Fibroblast of lung (primary cell): ENCODE results near the gene NDN. TPM values are rescaled to one million over a fixed set of nuclear protein-coding genes. Genes with fewer than 3 reads are reported as not detected.

Experiments used
- DNase-seq, 2 donors: peaks; one replicate each; pipeline versions ENCODE4 v3.0.0 to v3.0.0-alpha.2; 2010; ENCODE audit warnings: low read depth in 2 of 2
- H2AFZ ChIP-seq: 2 replicates; pipeline ENCODE4 v1.5.1; 2012; ENCODE audit warnings: low read length, control low read depth, inconsistent platforms
- H3K27ac ChIP-seq: 2 replicates; pipeline ENCODE4 v1.5.1; 2011; ENCODE audit warnings: low read length, control low read depth; ENCODE audit not compliant: insufficient read depth
- H3K27me3 ChIP-seq: 2 replicates; pipeline ENCODE4 v1.5.1; 2011; ENCODE audit warnings: mild to moderate bottlenecking, low read length; ENCODE audit not compliant: control insufficient read depth, insufficient read depth
- H3K36me3 ChIP-seq: 2 replicates; pipeline ENCODE4 v1.5.1; 2011; ENCODE audit warnings: low read length; ENCODE audit not compliant: control insufficient read depth, insufficient read depth
- H3K4me1 ChIP-seq: 2 replicates; pipeline ENCODE4 v1.5.1; 2011; ENCODE audit warnings: low read length; ENCODE audit not compliant: control insufficient read depth, insufficient read depth; ENCODE audit errors: extremely low read depth
- H3K4me2 ChIP-seq: 2 replicates; pipeline ENCODE4 v1.5.1; 2011; ENCODE audit warnings: low read length, control low read depth; ENCODE audit not compliant: insufficient read depth; ENCODE audit errors: extremely low read depth
- H3K4me3 ChIP-seq, 4 experiments: fragments of 200-600 bp in 1 of 4; sonication (generic) in 1 of 4; replicated peaks in 1 of 4; 2 replicates each; pipeline ENCODE4 v1.5.1; 2011 to 2016; ENCODE audit warnings: low read length in 4 of 4, low read depth in 3 of 4, mild to moderate bottlenecking in 3 of 4, control low read depth in 2 of 4, inconsistent platforms in 1 of 4, mixed read lengths in 1 of 4; ENCODE audit not compliant: insufficient read depth in 1 of 4; ENCODE audit errors: control extremely low read depth in 1 of 4
- H3K79me2 ChIP-seq: 2 replicates; pipeline ENCODE4 v1.5.1; 2012; ENCODE audit warnings: mild to moderate bottlenecking, low read length, inconsistent platforms; ENCODE audit not compliant: control insufficient read depth, insufficient read depth
- H3K9ac ChIP-seq: 2 replicates; pipeline ENCODE4 v1.5.1; 2011; ENCODE audit warnings: mild to moderate bottlenecking, low read length, control low read depth; ENCODE audit not compliant: insufficient read depth
- H3K9me3 ChIP-seq: 2 replicates; pipeline ENCODE4 v1.5.1; 2012; ENCODE audit warnings: low read depth, low read length; ENCODE audit not compliant: control insufficient read depth, insufficient read depth
- H4K20me1 ChIP-seq: 2 replicates; pipeline ENCODE4 v1.5.1; 2011; ENCODE audit warnings: low read length; ENCODE audit not compliant: control insufficient read depth, insufficient read depth; ENCODE audit errors: extremely low read depth
- CTCF ChIP-seq, 2 donors: IDR thresholded peaks in 1 of 2; conservative IDR thresholded peaks in 1 of 2; 1 replicate in 1 of 2; 2 replicates in 1 of 2; pipeline ENCODE4 v1.5.1; 2011 to 2012; ENCODE audit warnings: low read length in 2 of 2, control low read depth in 1 of 2, inconsistent platforms in 1 of 2, low read depth in 1 of 2, mild to moderate bottlenecking in 1 of 2
- EZH2 ChIP-seq: IDR thresholded peaks from 2 replicates; pipeline ENCODE4 v1.5.1; 2012; ENCODE audit warnings: low read length, control low read depth, mild to moderate bottlenecking; ENCODE audit errors: missing control alignments
- polyA plus RNA-seq, 2 donors: library from polyadenylated mRNA; depleted of rRNA in 1 of 2; stranded (reverse) in 1 of 2; unstranded in 1 of 2; fragments of >200 nt; gene quantifications; 2 replicates each; pipeline ENCODE4 v1.2.1, GENCODE V29; 2011 to 2012; ENCODE audit warnings: missing spikeins in 1 of 2
- total RNA-seq: library from RNA; depleted of rRNA; stranded (reverse); fragments of >200 nt; gene quantifications from 2 replicates; pipeline ENCODE4 v1.2.1, GENCODE V29; 2014

NDN gene
- total and polyA plus RNA-seq, 2 donors (not counting 1 experiment from before 2014, with no cell fraction given): 32.8 to 47.7 TPM

DNA sequence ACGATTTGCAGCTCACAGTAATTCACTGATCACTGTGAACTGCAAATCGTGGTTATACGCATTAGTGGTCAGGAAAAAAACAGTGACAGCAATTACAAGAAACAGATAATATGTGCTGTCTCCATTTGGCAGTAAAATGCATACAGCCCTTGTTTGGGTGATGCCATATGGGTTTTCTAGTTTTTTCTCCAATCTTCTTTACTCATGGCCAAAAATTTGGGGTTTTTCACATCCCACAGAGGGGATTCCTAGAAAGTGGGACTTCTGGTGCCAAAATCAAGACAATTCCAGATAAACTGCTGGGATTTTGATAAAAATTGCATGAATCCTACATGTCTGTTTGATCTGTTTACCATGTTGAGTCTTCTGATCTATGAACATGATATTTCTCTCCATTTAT, 15.6 kb downstream of the NDN start:
- Histone ChIP-seq H3K27me3 (no peaks in the 10 kb centered on the region), H3K4me3 (no peak overlapping the region), H3K4me2 (no peak overlapping the region), H3K79me2 (no peaks in the 10 kb centered on the region), H4K20me1 (no peaks in the 10 kb centered on the region), H3K27ac (no peak overlapping the region), H3K9me3 (no peaks in the 10 kb centered on the region), H3K4me1 (no peaks in the 10 kb centered on the region), H2AFZ (no peak overlapping the region), H3K36me3 (no peaks in the 10 kb centered on the region), H3K9ac (no peak overlapping the region)
- DNase-seq: no peak
- TF ChIP-seq CTCF (conservative IDR thresholded peaks at IDR 0.05 in 1 of 2, IDR thresholded peaks at IDR 0.05 in 1 of 2; ENCODE audit: low read depth in 1 of 2, low read length in 2 of 2) (no peak), EZH2 (no peak)

- DNase-seq: no peak
- no peaks in the 10 kb centered on the region for H4K20me1 ChIP-seq
- H3K9me3 ChIP-seq: no peaks in the 10 kb centered on the region
- no peak overlapping the region for H3K4me3 ChIP-seq
- no peak overlapping the region for H2AFZ ChIP-seq
- no peaks in the 10 kb centered on the region for H3K4me1 ChIP-seq
- H3K36me3 ChIP-seq: no peaks in the 10 kb centered on the region
- no peak overlapping the region for H3K4me2 ChIP-seq
- TF ChIP-seq CTCF (conservative IDR thresholded peaks at IDR 0.05 in 1 of 2, IDR thresholded peaks at IDR 0.05 in 1 of 2; ENCODE audit: low read depth in 1 of 2, low read length in 2 of 2) (no peak), EZH2 (no peak)
- H3K27ac ChIP-seq: no peak overlapping the region
- no peaks in the 10 kb centered on the region for H3K27me3 ChIP-seq
- no peaks in the 10 kb centered on the region for H3K79me2 ChIP-seq
- no peak overlapping the region for H3K9ac ChIP-seq
These were observed 16.1 kb downstream of the NDN start for GRCh38 chr15:23670970-23671369.

- Histone ChIP-seq H2AFZ (no peak overlapping the region), H3K4me3 (no peak overlapping the region), H3K4me1 (no peaks in the 10 kb centered on the region), H3K9me3 (no peaks in the 10 kb centered on the region), H3K4me2 (no peak overlapping the region), H4K20me1 (no peaks in the 10 kb centered on the region), H3K36me3 (no peaks in the 10 kb centered on the region), H3K79me2 (no peaks in the 10 kb centered on the region), H3K27me3 (no peaks in the 10 kb centered on the region), H3K9ac (no peak overlapping the region), H3K27ac (no peak overlapping the region)
- no peak for TF ChIP-seq EZH2
- no peak for TF ChIP-seq CTCF (conservative IDR thresholded peaks at IDR 0.05 in 1 of 2, IDR thresholded peaks at IDR 0.05 in 1 of 2; ENCODE audit: low read depth in 1 of 2, low read length in 2 of 2)
- no peak for DNase-seq
These were observed 23.9 kb downstream of the NDN start for GRCh38 chr15:23663232-23663631.
